Suppressor macrophage treated with lipopolysaccharide for 1 hour (primary cell): ENCODE results near the gene KCTD14.
"Not testable (repeated sequence)": the region's sequence is repeated elsewhere in the genome, so short reads cannot be mapped to it uniquely, and the experiment has no call there.

Experiments
- DNase-seq, 3 donors: peaks; one replicate each; pipeline ENCODE4 v3.0.0-alpha.2; 2020 to 2022

Gene KCTD14

GRCh38 chr11:78022397-78023396 is at the start of gene KCTD14:
Gene KCTD14 (minus strand): TSS chr11:78023276. CDS start chr11:78023249, 27 bp downstream.
- DNase-seq, result no peak

GRCh38 chr11:78072455-78072854 is 49.4 kb upstream of the KCTD14 start:
- DNase-seq, result no peak

- DNase-seq, result no peak
Observed at GRCh38 chr11:78071717-78072116, 48.6 kb upstream of the KCTD14 start.

GRCh38 chr11:78070621-78071020 is 47.5 kb upstream of the KCTD14 start:
- no peak for DNase-seq

GRCh38 chr11:78069465-78069864 is 46.4 kb upstream of the KCTD14 start:
- no peak for DNase-seq

GRCh38 chr11:78067704-78068103 is 44.6 kb upstream of the KCTD14 start:
- DNase-seq, result no peak

- DNase-seq, result peak; percentile 48 to 66 (median 50)
Observed at GRCh38 chr11:78066471-78066870, 43.4 kb upstream of the KCTD14 start.

GRCh38 chr11:78065203-78065602 is 42.1 kb upstream of the KCTD14 start:
- no peak for DNase-seq

GRCh38 chr11:78063440-78064181 is 40.5 kb upstream of the KCTD14 start, which contains the start of gene THRSP:
Gene THRSP (plus strand): TSS chr11:78063861. CDS start chr11:78063882, 21 bp downstream.
- no peak for DNase-seq

GRCh38 chr11:78062671-78063070 is 39.6 kb upstream of the KCTD14 start:
- DNase-seq, result no peak

- DNase-seq, result no peak
Observed at GRCh38 chr11:78061921-78062311, 38.8 kb upstream of the KCTD14 start.

- no peak for DNase-seq
Observed at GRCh38 chr11:78061088-78061920, 38.2 kb upstream of the KCTD14 start.

- DNase-seq, result no peak
Observed at GRCh38 chr11:78060533-78060932, 37.5 kb upstream of the KCTD14 start.

GRCh38 chr11:78059749-78060328 is 36.8 kb upstream of the KCTD14 start:
- not testable (repeated sequence) for DNase-seq

- no peak for DNase-seq
Observed at GRCh38 chr11:78057462-78058055, 34.5 kb upstream of the KCTD14 start.

- no peak for DNase-seq
Observed at GRCh38 chr11:78056093-78056492, 33.0 kb upstream of the KCTD14 start.

GRCh38 chr11:78054971-78055370 is 31.9 kb upstream of the KCTD14 start:
- no peak for DNase-seq

GRCh38 chr11:78050964-78051831 is 28.1 kb upstream of the KCTD14 start:
- DNase-seq, result no peak

GRCh38 chr11:78049348-78049747 is 26.3 kb upstream of the KCTD14 start:
- no peak for DNase-seq

- no peak for DNase-seq
Observed at GRCh38 chr11:78048561-78048960, 25.5 kb upstream of the KCTD14 start.

- no peak for DNase-seq
Observed at GRCh38 chr11:78046486-78046854, 23.4 kb upstream of the KCTD14 start.
